ENCODE data around the gene AARSD1. TPM values are rescaled to one million over a fixed set of nuclear protein-coding genes. Genes with fewer than 3 reads are reported as not detected.

The AARSD1 gene
- total and polyA plus RNA-seq, 2 donors (not counting 1 experiment from before 2014, with no cell fraction given): 56.5 to 60.0 TPM

- Histone ChIP-seq H3K79me2 (ENCODE audit: control insufficient read depth, insufficient read depth, low read length) (no peaks in the 10 kb centered on the region), H3K4me2 (replicated peaks; ENCODE audit: low read depth, low read length, poor library complexity, severe bottlenecking) (no peak overlapping the region), H3K36me3 (replicated peaks in 1 of 2; ENCODE audit: control extremely low read depth in 1 of 2, control insufficient read depth in 1 of 2, extremely low read depth in 1 of 2, insufficient read depth in 2 of 2, low read length in 1 of 2) (no peaks in the 10 kb centered on the region), H4K20me1 (ENCODE audit: control insufficient read depth, insufficient read depth, low read length, poor library complexity, severe bottlenecking) (no peaks in the 10 kb centered on the region), H3K9me3 (ENCODE audit: control extremely low read depth in 1 of 3, control insufficient read depth in 2 of 3, insufficient read depth in 1 of 3, low read length in 2 of 3) (no peaks in the 10 kb centered on the region), H3K4me3 (ENCODE audit: control extremely low read depth in 1 of 5, extremely low read depth in 1 of 5, insufficient read depth in 1 of 5, low read depth in 2 of 5, low read length in 4 of 5) (no peak overlapping the region), H3K27me3 (replicated peaks in 1 of 4; ENCODE audit: control extremely low read depth in 1 of 4, control insufficient read depth in 3 of 4, insufficient read depth in 4 of 4, low read length in 3 of 4) (no peaks in the 10 kb centered on the region), H3K4me1 (ENCODE audit: control insufficient read depth in 2 of 2, insufficient read depth in 2 of 2, low read length in 2 of 2) (no peaks in the 10 kb centered on the region), H3K9ac (ENCODE audit: low read length) (no peak overlapping the region), H2AFZ (ENCODE audit: insufficient read depth, low read depth, low read length, poor library complexity, severe bottlenecking) (no peak overlapping the region), H3K27ac (ENCODE audit: low read length in 2 of 2) (no peak overlapping the region)
- TF ChIP-seq CTCF (IDR thresholded peaks at IDR 0.05) (no peak), EZH2 (IDR thresholded peaks at IDR 0.05; ENCODE audit: borderline replicate concordance, insufficient read depth, low read depth, low read length, poor library complexity, severe bottlenecking) (no peak)
- Mint-ChIP-seq H3K27me3 (no peaks in the 10 kb centered on the region), H3K4me3 (no peak overlapping the region), H3K4me1 (peaks cover 2% of the 10 kb centered on the region), H3K9me3 (ENCODE audit: insufficient read depth) (no peaks in the 10 kb centered on the region), H3K27ac (no peak overlapping the region)
- DNase-seq: no peak
- ATAC-seq (ENCODE audit: low read depth): no peak
- WGBS (ENCODE audit: insufficient coverage): 96% methylated on average over 5 of the region's 5 CpGs
- intact Hi-C loops (cut with micrococcal nuclease): no loop called here
- CTCF ChIA-PET: interaction anchor here (1.4 kb wide), 1 partner anchor 27 kb away, joined by 4 read pairs; the partner anchor contains the start of gene RPL27
- POLR2A ChIA-PET: no interaction called here
Observed at GRCh38 chr17:42971589-42971988, 7.3 kb upstream of the AARSD1 start.

GRCh38 chr17:42969001-42969581 lies 4.8 kb upstream of the AARSD1 start:
- ChIA-PET POLR2A (interaction anchor here (1.5 kb wide), 1 partner anchor 28 kb away, joined by 3 read pairs; no protein-coding TSS in a partner anchor), CTCF (interaction anchor here (0.9 kb wide), 1 partner anchor 29 kb away, joined by 4 read pairs; the partner anchor contains the start of gene RPL27)
- Histone ChIP-seq H3K4me1 (ENCODE audit: control insufficient read depth in 2 of 2, insufficient read depth in 2 of 2, low read length in 2 of 2) (peaks cover 0 to 3% of the 10 kb centered on the region in 2 donors), H3K9ac (ENCODE audit: low read length) (no peak overlapping the region), H2AFZ (ENCODE audit: insufficient read depth, low read depth, low read length, poor library complexity, severe bottlenecking) (no peak overlapping the region), H3K9me3 (ENCODE audit: control extremely low read depth in 1 of 3, control insufficient read depth in 2 of 3, insufficient read depth in 1 of 3, low read length in 2 of 3) (no peaks in the 10 kb centered on the region), H3K27ac (ENCODE audit: low read length in 2 of 2) (no peak overlapping the region), H3K79me2 (ENCODE audit: control insufficient read depth, insufficient read depth, low read length) (peaks cover 3% of the 10 kb centered on the region), H3K4me3 (ENCODE audit: control extremely low read depth in 1 of 5, extremely low read depth in 1 of 5, insufficient read depth in 1 of 5, low read depth in 2 of 5, low read length in 4 of 5) (no peak overlapping the region), H3K4me2 (replicated peaks; ENCODE audit: low read depth, low read length, poor library complexity, severe bottlenecking) (no peak overlapping the region), H3K27me3 (replicated peaks in 1 of 4; ENCODE audit: control extremely low read depth in 1 of 4, control insufficient read depth in 3 of 4, insufficient read depth in 4 of 4, low read length in 3 of 4) (no peaks in the 10 kb centered on the region), H4K20me1 (ENCODE audit: control insufficient read depth, insufficient read depth, low read length, poor library complexity, severe bottlenecking) (no peaks in the 10 kb centered on the region), H3K36me3 (replicated peaks in 1 of 2; ENCODE audit: control extremely low read depth in 1 of 2, control insufficient read depth in 1 of 2, extremely low read depth in 1 of 2, insufficient read depth in 2 of 2, low read length in 1 of 2) (no peaks in the 10 kb centered on the region)
- 100% methylated on average over 3 of the region's 5 CpGs for WGBS (ENCODE audit: insufficient coverage)
- Mint-ChIP-seq H3K27ac (no peak overlapping the region), H3K27me3 (no peaks in the 10 kb centered on the region), H3K4me1 (peaks cover 7% of the 10 kb centered on the region), H3K9me3 (ENCODE audit: insufficient read depth) (no peaks in the 10 kb centered on the region), H3K4me3 (no peak overlapping the region)
- no peak for TF ChIP-seq CTCF (IDR thresholded peaks at IDR 0.05)
- no peak for TF ChIP-seq EZH2 (IDR thresholded peaks at IDR 0.05; ENCODE audit: borderline replicate concordance, insufficient read depth, low read depth, low read length, poor library complexity, severe bottlenecking)
- DNase-seq (no peak), ATAC-seq (ENCODE audit: low read depth) (no peak)
- intact Hi-C loops (cut with micrococcal nuclease): no loop called here

All from B cell (primary cell).